ENCODE data around the gene CHRNB2.

The CHRNB2 gene

DNA sequence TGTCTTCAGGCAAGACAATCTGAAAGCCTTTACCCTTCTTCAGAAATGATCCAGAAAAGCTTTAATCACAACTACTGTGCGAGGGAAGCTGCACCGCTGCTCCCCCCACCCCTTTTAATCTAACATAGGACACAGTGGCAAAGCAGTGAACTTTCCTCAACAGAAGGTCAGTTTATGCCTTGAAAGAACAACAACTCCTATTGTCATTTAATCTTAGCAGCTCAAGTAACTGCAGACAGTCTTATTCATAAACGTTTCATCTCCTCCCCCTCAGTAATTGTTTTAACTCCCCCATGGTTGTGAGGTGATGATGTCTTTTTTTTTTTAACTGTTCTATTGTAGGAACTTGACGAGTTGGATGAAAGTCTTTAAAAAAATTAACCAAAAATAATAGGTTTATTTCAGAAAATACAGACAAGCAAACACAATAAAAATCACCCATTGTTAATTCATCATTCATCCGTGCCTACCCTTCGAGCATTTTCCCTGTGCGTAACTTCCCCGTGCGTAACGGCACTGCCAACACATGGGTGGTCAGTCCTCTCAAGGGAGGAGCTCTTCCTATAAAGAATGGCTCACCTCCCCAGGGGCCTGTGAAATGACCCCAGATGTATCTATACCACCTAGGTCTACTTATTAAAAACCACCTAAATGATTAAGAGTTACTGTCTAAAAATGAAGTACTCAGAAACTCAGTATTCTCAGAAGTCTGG, 43.7 kb downstream of the CHRNB2 start:
- DNase-seq (ENCODE audit: low spot score), result no peak

GRCh38 chr1:154614247-154614646, 46.7 kb downstream of the CHRNB2 start:
- no peak for DNase-seq (ENCODE audit: low spot score)

DNA sequence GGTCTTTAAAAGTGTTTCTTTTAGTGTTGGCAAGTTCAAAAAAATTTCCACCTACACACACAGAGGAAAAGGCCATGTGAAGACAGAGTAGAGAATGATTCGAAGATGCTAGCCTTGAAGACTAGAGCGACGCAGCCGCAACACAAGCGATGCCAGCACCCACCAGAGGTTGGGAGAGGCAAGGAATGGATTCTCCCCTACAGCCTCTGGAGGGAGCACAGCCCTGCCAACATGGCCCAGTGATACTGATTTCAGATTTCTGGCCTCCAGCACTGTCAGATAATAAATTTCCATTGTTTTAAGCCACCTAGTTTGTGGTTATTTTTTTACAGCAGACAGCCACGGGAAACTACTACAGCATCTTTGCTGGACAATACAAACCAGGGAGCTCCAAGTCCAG, 47.3 kb downstream of the CHRNB2 start:
- no peak for DNase-seq (ENCODE audit: low spot score)

DNA sequence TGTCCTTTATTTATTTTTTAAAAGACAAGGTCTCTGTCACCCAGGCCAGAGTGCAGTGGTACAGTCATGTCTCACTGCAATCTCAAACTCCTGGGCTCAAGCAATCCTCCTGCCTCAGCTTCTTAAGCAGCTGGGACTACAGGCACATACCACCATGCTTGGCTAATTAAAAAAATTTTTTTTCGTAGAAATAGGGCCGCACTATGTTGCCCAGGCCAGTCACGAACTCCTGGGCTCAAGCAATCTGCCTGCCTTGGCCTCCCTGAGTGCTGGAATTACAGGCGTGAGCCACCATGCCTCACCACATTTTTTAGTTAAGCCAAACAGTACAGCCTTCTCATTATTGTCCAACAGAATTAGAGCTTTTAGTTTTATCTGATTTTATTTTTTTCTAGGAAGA, 47.8 kb downstream of the CHRNB2 start:
- DNase-seq (ENCODE audit: low spot score), result no peak

DNA sequence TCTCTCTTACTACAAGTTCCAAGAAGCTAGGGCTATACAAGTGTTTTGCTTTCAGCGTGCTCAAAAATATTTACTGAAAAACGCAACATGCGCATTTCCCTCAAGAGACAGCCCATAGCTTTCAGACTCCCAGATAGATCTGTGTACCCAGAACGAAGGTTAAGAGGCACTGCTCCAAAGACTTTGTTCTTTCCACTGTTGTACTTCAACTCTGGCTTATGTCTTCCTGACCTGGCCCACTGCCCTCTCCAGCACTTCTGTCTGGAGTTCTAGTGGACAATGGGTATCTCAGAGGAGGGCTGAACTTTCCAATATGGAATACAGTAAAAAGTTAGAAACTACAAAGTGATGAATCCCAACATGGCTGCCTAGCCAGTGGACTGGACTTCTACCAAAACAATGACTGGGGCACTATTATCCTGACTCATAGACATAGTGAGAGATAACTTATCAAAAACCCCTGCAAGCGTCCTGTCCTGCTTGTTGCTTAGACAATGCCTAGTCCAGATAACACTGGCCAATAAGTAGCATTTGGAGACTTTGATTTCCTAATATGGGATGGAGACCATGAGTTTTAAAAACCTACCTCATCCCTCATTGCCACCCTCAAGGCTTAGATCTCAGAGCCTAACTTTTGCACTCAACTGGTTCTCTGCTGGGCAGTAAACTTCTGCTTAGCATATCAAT, 49.2 kb downstream of the CHRNB2 start:
- no peak for DNase-seq (ENCODE audit: low spot score)

DNA sequence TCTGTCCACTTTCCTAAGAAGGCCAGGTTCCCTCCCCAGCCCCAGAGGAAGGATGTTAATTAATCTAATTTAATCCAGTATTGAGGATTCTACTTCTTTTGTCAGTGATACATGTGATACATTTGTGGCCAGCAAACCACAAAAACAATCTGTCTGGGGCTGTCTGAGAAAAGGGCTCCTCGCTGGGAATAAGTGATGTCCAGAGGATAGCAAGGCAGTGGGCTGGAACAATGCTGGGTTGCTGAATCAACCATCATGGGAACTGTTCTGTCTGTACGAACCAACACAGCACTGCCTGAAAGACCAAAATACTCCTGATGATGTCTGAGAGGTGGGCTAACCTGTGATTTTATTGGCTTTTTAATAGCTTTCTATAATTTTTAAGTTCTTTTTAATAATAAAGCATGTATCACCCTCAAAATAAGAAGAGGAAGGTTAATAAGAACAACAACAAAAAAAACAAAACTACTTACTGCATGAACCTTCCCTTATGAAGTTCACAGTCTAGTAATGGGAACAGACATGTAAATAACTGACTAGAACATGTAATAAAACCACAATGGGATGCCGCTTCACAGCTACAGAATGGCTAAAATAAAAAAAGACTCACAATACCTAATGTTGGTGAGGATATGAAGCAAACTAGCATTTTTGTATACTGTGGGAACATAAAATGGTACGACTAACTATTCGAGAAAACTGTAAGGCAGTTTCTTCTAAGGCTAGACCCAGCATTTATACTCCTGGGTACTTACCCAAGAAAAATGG, 51.8 kb downstream of the CHRNB2 start:
- DNase-seq (ENCODE audit: low spot score), result no peak

DNA sequence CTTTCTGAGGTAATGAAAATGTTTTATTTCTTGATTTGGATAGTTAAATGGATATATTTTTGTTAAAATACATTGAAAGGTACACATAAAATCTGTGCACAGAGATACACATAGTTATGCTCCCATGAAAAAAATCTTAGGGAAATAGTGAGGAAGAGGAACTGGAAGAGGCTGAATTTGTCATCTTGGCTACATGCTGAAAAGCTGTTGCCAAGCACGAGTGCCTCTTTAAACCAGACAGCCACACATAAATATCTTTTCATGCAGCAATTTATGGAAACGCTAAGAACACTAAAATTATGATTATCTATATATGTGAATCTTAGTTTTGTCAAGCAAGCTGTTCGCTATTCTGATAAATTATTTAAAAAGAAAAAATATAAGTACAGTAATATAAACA, 53.2 kb downstream of the CHRNB2 start:
- no peak for DNase-seq (ENCODE audit: low spot score)

DNA sequence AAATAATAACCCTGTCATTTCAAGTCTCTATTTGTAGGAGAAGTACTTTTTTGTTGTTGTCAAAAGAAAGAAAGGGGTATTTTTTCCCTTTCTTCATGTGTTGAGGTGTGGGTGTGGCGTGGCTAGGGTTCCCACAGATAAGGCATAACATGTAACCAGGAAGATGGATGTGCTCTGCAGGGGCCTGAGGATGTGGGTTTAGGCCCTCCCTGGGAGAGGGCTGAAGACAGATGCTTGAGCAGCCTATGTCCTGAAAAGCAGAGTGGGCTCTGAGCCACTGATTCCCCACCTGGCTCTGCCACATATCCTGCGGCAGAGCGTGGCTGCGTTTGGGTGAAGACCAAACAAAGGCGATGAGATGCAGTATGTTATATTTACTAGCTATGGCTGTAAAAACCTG, 54.3 kb downstream of the CHRNB2 start:
- no peak for DNase-seq (ENCODE audit: low spot score)

- DNase-seq (ENCODE audit: low spot score), result no peak
These were observed 55.0 kb downstream of the CHRNB2 start for GRCh38 chr1:154622503-154623039.

GRCh38 chr1:154623358-154623757, 55.8 kb downstream of the CHRNB2 start:
- no peak for DNase-seq (ENCODE audit: low spot score)

GRCh38 chr1:154624746-154625643, 57.4 kb downstream of the CHRNB2 start:
- DNase-seq (ENCODE audit: low spot score), result no peak

DNA sequence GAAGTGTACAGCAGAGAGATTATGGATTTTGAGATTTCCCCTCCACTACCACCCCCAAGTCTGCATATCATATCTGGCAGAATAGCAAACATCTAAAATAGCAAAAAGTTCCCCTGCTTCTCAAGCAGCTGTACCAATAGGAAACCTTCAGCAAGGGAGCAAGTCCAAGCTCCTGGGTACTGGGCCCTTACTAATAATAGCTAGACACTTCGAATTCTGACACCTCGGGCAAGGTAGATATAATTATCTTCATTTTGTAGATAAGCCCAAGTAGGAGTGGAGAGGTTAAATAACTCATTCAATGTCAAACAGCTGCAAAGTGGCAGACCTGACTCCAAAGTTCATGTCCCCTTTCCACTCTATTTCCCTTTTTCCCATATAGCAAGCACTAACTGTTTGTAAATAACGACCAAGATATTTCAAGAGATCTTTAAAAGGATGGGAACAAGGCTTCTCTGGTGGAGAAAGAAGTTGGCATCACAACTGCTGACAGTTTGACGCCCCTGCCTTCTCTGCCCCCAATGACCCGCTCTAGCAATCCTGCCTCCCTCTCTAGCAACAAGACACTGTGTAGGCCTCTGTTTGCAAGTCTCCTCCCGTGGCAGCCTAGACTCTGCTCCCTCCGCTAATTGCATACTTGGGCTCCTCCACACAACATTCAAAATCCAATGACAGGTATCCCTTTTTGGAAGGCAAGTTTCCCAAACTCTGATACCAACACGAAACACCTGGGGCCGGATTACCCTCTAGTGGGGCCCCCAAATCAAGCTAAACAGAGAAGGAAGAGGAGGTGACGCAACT, 59.1 kb downstream of the CHRNB2 start:
- DNase-seq (ENCODE audit: low spot score), result peak; percentile 26

DNA sequence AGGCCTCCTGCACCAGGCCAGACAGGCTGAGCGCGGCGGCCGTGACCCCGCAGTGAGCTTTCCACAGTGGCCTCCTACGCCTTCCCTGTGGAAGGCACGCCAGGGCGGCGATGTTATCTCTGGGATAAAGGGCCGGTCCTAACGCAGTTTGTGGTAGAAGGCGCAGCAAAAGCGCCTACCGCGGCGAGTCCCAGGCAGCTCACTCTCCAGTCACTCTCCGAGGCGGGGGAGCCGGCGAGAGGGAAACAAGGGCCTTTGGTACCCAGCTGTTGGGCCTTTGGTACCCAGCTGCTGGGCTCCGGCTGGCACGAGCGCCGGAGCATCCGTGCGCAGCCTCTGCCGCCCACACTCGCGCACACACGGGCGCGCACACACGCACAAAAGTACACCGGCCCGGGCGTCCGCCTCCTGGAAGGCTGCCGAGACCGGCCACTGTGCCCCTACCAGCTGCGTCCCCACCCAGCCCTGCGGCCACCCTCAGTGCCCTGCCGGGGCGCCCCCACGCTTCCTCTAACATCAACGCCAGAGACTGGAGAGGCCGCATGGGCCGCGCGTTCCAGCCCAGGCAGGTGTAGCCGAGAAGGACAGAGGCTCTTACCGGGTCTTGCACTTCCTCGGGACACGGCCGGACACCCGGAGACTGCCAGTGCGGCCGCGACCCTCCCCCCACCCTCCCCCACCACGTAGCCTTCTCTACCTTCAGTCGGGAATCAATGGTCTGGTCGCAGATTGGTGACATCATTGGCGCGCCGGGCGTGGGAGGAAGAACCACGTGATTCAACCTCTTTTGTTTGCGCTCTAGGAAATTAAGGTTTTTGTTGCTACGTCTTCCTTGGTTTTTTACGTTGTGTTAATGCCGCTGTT, 59.9 kb downstream of the CHRNB2 start:
- peak; percentile 86 for DNase-seq (ENCODE audit: low spot score)

GRCh38 chr1:154628121-154628405, 60.5 kb downstream of the CHRNB2 start:
- no peak for DNase-seq (ENCODE audit: low spot score)

- DNase-seq (ENCODE audit: low spot score), result no peak
These were observed 61.6 kb downstream of the CHRNB2 start for GRCh38 chr1:154629061-154629674.

Data from HuH-7 (cell line).